GM18511 (cell line): Measurements from ENCODE around the gene ISX.
A peak's percentile ranks its signal among the peaks of the same experiment; 100 is the strongest.

ENCODE experiments used
- ATAC-seq: cut with Tn5 transposase; IDR thresholded peaks from one replicate; pipeline ENCODE4 v1.9.1; 2021; ENCODE audit warnings: mild to moderate bottlenecking, moderate library complexity; ENCODE audit not compliant: unreplicated experiment

The ISX gene

DNA sequence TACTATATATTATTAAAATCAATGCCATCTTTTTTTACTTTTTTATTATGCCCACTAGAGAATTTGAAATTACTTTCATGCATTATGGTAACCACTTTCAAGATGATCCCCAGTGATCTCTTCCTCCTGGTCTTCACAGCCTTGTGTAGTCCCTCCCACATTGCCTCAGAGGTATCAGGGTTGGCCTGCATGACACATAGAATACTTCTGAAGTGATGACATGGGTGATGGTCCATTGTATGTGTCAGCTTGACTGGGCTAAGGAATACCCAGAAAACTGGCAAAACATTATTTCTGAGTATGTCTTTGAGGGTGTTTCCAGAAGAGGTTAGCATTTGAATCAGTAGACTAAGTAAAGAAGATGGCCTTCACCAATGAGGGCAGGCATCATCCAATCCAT is 14.2 kb upstream of the ISX start:
- ATAC-seq, result no peak

DNA sequence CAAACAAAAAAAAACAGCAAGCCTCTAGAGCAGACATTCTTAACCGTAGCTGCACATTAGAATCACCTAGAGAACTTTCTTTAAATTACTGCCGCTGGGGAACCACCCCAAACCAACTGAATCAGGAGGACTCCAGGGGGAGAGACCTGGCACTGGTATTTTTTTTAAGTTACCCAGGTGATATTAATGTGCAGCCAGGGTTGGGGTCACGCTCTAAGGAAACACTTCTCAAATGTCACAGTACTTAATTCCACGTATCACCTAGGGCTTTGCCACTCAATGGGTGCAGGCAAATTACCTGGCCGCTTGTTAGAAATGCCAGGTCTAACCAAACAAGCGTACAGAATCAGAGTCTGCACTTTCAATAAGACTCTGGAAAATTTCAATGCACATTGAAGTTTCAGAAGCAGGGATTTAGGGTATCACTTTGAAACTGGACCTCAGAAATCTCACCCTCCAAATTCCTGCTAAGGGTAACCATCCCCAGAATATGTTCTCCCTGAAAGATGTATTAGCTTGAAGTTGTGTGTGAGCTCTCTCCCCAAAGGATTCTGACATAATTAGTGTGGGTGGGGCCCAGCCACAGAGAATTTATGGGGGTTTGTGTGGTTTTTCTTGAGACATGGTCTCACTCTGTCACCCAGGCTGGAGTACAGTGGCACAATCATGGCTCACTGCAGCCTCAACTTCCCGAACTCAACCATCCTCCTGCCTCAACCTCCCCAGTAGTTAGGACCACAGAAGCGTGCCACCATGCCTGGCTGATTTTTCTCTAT is 12.7 kb upstream of the ISX start:
- no peak for ATAC-seq

DNA sequence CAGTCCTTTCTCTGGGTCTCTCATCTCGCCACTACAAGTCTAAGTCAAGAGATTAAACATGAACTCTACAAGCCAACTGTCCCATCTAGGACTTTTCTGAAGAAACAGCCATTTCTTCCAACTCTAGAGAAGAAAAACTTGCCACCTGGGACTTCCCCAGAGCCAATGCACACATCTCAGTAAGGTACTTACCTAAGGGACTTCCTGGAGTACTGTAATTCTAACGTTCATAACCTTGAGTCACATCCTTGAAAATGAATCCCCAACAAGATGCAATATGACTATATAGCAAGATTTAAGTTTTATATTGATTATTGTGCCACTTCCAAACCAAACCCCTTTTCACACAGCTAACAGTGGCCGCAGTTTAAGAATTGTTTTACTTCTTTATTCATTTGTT is 11.9 kb upstream of the ISX start:
- ATAC-seq, result no peak

DNA sequence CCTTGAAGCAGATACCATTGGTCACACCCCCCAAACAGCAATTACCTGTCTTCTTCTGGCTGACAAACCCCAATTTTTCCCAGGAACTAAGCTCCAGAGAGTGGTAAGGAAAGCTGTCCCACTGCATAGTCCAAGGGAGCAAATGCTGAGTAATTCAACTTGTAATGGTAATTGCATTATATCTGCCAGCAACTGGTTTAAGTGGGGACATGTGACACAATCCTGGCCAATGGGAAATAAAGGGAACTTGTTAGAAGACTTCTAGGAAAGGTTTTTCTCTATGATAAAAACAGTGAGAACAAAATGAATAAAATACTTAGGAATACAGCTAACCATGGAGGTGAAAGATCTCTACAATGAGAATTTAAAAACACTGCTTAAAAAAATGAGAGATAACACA is 9.5 kb upstream of the ISX start:
- no peak for ATAC-seq

DNA sequence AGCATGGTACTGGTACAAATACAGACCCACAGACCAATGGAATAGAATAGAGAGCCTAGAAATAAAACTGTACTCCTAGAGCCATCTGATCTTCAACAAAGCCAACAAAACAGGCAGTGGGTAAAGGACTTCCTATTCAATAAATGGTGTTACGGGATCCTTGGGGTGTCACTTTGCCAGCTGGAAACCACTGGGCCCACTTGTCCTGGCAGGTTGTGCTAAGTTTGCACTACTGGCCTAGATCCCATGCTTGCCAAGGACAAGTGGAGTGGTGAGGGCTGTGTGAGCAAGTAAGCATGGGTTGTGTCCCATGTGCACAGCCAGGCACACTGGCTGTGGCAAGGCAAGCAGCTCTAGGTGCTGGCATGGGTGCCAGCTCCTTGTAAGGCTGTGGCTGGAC is 8.8 kb upstream of the ISX start:
- no peak for ATAC-seq

DNA sequence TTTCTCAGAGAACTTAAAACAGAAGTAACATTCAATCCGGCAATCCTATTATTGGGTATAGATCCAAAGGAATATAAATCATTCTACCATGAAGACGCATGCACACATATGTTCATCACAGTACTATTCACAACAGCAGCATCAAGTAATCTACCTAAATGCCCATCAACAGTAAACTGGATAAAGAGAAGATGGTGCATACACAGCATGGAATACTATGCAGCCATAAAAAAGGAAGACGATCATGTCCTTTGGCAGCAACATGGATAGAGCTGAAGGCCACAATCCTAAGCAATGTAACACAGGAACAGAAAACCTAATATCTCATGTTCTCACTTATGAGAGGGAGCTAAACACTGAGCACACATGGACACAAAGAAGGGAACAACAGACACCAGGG is 6.3 kb upstream of the ISX start:
- ATAC-seq, result no peak

DNA sequence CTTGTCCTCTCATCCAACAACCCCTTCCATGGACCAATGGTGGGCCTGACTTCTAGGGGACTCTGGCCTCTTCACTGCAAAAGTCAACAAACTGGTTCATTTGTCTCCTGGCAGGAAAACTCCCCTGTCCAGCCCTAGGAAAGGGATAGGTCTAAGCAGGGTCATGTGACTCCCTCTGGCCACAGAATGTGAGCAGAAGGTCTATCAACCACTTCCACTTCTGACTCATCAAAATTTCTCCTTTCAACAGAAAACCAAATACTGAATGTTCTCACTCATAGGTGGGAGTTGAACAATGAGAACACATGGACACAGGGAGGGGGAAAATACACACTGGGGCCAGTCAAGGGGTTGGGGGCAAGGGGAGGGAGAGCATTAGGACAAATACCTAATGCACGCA is 1.3 kb upstream of the ISX start:
- peak; percentile 72 for ATAC-seq

DNA sequence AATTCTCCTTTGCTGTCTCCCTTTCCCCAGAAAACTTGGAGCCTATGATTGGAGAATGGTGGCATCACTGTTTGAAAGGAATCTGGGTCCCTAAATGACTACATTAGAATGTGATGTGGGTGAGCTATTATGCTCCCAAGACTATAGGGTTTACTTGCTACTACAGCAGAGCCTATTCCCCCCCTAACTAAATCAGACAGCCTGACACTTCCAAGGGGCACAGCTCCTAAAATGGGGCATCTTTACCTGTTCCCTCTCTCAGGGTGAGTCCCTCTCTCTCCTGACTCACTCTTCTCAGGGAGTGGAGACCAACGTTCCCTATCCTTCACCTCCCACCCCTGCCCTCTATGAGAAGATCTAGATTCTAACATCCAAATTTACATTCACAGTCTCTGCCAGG is 775 bp upstream of the ISX start:
- no peak for ATAC-seq

DNA sequence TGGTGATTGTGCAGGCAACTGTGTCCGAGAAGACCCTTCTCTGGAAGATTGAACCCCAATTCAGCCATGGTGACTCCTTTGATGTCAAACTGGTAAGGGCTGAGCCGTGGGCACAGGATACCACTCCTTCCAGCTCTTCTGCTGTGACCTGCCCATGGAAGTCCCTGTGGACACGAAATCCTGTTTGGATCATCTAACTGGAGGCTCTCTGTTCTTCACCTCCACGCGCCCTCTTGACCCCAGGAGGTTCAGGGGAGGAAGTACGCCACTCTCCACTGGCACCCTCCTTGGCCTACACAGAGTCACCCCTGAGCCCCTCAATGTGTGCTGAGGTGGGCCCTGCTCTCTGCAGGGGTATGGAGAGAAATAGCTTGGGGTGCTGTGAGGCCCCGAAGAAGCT is 810 bp downstream of the ISX start:
- ATAC-seq, result no peak

DNA sequence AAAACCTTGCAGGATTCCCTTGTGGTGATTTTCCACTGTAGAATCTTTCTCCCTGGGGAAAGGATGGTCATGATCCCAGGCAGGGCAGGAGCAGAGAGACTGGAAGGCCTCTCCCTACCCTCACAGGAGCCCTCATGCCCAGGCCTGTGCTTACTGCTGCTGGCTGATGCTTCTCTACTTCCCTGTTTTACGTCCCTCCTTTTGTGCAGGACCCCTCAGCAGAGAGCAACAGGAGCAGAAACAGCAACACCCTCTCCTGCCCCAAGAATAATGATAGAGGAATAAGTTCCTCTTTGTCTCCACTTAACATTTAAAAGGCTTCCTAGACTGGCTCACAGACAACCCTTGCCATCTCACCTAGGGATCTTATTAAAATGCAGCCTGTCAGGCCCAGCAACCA is 3.6 kb downstream of the ISX start:
- no peak for ATAC-seq

DNA sequence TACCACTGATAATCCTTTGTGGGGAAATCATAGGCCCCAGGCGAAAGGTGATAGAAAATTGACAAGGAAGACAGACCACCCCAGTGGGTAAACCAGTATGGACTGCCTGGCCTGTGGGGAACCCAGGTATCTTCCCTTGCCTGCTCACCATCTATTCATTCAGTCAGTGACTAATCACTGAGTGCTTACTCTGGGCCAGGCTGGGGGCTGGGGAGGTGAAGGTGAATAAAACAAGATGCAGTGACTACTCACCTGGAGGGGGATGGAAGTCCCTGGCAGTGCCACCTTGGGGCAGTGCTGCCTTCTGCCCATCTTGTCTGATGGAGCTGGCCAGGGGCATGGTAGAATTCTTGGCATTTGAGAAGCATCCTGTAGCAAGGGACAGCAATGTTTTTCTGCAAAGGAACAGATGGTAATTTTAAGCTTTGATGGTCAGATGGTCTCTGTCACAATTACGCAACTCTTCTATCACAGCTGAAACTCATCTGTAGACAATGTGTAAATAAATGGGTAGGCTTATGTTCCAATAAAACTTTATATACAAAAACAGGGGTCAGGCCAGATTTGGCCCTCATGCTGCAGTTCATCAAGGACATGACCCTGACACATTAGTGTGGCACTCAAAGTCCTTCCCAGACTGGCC is 4.6 kb downstream of the ISX start:
- no peak for ATAC-seq

DNA sequence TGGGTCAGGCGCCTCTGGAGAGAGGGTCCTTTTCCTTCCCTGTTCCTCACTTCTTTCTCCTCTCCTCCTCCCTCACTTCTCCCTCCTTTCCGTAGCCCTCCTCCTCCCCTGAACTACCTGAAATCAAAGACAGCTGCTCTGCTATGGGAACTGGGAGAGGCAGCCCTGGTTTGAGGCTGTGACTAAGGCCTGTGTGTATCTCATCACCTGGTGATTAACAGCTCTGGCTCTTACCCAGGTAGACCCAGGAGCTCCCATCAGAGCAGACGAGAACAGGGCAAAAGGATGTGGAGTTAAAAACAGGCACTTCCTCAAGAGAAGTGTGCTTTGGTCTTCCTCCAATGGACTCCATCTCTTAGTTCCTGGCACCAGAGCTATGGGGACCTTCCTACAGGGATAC is 5.8 kb downstream of the ISX start:
- ATAC-seq, result no peak

DNA sequence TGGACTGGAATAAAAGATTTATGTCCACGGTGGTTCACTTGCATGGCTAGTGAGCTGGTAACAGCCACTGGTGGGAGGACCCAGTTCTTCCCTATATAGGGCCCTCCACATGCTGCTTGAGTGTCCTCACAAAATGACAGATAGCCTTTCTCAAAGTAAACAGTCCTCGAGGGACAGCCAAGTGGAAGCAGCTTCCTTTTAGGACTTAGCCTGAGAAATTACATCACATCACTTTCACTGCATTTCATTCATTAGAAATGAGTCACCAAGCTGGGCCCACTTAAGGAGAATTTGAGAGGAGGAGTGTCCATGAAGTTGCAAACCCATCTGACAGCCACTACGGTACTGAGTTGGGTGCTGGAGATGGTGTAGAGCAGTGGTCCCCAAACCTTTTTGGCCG is 7.0 kb downstream of the ISX start:
- ATAC-seq, result no peak

DNA sequence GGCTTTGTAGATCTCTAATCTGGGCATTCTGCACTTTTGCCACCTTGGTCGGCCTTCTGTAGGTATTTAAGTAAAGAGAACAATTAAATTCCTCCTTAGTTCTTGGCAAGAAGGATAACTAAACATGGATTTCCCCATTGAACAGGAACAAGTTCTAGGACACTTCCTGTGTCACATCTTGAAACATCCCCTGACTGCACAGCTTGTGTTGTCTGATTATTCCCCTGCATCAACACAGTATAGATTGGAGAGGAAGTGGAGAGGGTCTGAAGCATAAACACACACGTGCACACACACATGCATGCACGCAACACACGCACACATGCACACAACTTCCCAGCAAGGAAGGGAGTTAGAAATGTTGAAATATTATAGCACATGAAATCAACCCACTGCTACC is 8.6 kb downstream of the ISX start:
- no peak for ATAC-seq

DNA sequence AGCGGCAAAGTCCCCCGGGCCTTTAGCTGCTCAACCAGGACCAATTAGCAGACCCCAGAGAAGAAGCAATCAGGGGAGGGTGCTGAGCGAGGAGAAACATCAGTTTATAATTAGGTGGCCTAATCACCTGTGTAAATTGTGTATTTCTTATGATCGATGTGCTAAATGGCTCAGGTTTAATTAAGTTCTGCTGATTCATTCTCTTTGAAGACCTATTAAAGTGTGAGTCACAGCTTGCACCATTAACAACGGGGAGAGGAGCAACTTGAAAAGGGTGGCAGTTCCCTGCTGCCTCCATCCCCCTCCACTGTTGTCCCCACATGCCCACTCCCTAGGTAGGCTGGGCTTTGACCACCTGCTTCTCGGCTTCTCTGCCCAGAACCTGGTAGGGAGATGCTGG is 10.7 kb downstream of the ISX start:
- no peak for ATAC-seq

DNA sequence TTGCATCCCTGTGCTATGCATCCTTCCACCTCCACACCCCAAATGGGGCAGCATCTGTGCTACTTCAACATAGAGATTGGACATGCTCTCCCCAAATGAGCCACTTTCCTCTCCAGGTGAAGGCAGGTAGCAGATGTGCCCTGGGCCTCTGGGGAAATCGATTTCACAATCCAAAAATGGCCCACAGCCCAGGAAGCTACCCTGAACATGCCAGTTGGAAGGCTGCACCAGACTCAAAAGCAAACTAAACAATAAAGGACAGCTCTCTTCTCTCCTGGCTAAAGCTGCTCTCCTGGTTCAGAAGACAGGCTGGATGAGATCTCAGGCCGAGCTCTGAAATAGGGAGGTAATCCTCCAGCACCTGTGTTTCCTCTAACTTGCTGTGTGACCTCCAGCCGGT is 19.7 kb downstream of the ISX start:
- no peak for ATAC-seq

DNA sequence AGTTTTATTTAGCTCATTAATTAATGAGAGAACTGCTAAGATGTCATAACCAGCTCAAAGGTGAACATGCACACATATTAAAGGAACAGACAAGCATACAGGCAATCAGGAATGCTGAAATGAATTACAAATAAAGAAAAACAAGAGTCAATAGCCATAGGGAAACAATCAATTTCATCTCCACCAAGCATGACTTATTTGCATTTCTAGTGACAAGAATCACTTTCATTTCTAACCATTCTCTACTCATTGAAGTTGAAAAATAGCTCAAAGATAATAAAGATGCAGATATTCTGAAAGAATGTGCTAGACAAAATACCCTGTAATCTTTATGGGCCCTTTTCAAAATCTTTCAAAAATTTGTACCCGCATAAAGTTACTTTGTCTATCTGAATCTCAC is 23.2 kb downstream of the ISX start:
- no peak for ATAC-seq

DNA sequence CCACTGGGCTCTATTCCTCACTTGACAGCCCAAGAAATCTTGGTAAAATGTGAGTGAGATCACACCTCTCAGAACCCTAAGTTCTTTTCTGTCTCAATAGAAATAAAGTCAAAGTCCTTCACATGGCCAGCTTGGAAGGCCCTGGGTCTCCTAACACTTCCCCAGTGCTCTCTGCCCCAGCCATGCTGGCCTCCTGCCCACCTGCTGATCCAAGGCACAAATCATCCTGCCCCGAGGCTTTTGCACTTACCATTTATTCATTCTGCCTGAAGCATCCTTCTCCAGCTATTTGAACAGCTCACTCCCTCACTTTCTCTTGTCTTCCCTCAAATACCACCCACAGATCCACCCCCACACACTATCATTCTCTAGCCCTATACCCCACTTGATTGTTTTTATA is 26.4 kb downstream of the ISX start:
- ATAC-seq, result no peak

DNA sequence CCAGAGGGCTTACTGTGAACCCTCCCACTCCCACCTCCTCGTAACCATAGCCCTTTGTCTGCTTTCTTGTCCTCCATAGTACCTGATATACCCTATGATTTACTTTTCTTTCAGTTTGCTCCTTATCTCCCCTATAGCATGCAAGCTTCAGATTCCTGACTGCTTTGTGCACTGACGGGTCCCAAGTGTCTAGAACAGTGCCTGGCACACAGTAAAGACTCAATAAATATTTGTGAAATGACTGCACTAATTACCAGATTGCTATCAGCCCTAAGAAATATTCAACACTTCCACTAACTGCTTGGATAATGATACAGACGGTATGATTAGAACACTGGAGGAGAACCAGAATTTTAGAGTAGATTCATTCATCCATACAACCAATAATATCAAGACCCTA is 33.0 kb downstream of the ISX start:
- ATAC-seq, result no peak

DNA sequence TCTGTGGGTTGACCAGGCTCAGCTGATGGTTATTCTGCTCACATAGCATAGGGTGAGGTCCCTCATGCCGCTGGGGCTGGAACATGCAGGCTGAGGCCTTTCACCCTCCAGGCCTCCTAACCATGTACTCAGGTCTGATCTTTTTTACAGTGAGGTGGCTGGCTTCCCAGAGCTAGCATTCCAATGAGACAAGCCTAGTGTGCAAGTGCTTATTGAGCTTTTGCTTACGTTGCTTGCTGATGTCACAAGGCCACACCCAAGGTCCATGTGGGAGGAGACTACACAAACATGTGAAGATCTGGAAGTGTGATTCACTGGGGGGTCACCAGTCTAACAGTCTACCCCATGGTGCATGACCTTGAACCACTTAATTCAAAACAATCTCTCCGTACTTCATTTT is 33.9 kb downstream of the ISX start:
- ATAC-seq, result no peak

DNA sequence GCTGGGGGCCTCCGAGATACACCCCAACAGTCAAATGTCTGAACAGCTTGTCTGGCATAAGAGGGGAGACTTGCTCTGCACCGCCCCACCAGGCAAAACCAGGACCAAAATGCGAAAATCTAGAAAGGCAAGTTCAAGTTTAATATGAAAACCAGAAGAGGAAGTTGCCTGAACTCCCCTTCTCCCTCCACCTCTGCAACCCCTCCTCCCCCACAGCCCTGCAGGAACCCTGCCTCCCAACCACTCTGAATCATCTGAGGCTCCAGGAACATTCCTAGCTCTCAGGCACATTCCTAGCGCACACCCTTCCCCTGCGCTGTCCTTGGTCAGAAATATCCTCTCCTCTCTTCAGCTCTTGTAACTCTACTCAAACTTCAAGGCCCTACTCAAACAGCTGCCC is 36.7 kb downstream of the ISX start:
- no peak for ATAC-seq

DNA sequence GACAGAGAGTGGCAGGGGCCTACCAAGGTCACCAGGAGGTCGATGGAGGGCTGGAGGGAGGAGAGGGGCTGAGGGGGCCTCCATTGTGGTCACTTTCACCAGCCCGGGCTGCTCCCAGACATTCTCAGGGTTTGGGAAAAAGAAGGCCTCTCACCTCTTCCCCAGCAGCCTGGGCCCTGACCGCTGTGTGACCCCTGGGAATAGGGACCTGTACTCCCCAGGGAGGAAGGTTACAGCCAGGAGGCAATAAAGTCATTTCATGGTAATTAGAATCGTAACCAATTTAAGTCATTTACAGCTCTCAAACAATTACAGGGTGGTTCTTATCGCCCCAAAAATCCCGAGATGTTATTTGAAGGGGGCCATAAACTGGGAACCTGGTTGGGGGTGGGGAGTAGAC is 37.8 kb downstream of the ISX start:
- ATAC-seq, result no peak

DNA sequence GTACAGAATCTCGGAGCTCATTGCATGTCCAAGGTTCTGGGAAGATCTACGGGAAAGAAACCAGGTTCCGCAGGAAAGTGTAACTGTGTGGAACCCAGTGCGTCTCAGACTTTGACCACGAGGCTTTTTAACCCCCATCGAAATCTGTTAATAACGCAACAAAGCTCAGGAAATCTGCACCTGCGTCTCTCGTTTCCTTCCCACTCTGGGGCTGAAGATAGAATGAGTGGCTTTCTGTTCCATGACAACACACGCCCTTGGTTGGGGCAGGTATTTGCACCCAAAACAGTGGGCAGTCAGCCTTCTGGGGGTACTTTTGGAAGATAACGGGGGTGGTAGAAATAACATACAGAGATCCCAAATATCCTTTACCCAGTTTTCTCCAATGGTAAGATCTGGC is 38.5 kb downstream of the ISX start:
- ATAC-seq, result no peak
